HFFc6 (cell line): ENCODE data around the gene MTG1. TPM values are rescaled to one million over a fixed set of nuclear protein-coding genes. Genes with fewer than 3 reads are reported as not detected.

Experiments
- DNase-seq: peaks from one replicate; pipeline ENCODE4 v3.0.0-alpha.2; 2018
- H3K27ac Mint-ChIP-seq: 2 replicates; pipeline ENCODE4 v1.8.0; 2020; ENCODE audit warnings: mild to moderate bottlenecking, mixed read lengths
- H3K27me3 Mint-ChIP-seq: 2 replicates; pipeline ENCODE4 v1.8.0; 2021; ENCODE audit warnings: mild to moderate bottlenecking, moderate library complexity, mixed read lengths; ENCODE audit not compliant: insufficient read depth
- H3K36me3 Mint-ChIP-seq: 2 replicates; pipeline ENCODE4 v1.8.0; 2021; ENCODE audit warnings: low read depth, mixed read lengths
- H3K4me1 Mint-ChIP-seq: 2 replicates; pipeline ENCODE4 v1.8.0; 2020; ENCODE audit warnings: low read depth, mixed read lengths
- H3K4me3 Mint-ChIP-seq: 2 replicates; pipeline ENCODE4 v1.8.0; 2020; ENCODE audit warnings: mild to moderate bottlenecking, moderate library complexity, mixed read lengths
- H3K9me3 Mint-ChIP-seq: 2 replicates; pipeline ENCODE4 v1.8.0; 2020; ENCODE audit warnings: mild to moderate bottlenecking, mixed read lengths
- total RNA-seq, 6 experiments: library from RNA; stranded (reverse); fragmentation: NEBNext Ultra II Directional; extraction: Animal tissue kit (Norgen Biotek cat#: 25700); gene quantifications; 2 replicates in 1 of 6; 3 replicates in 5 of 6; pipeline ENCODE4 v1.2.3, GENCODE V29; 2021
- TF ChIP-seq, protein P1 (sequence below): fragments of 200-600 bp; sonication (generic); IDR thresholded peaks from 2 replicates; pipeline ENCODE4 v1.5.0; 2021; ENCODE audit warnings: antibody characterized with exemption, mild to moderate bottlenecking

MTG1 gene
- total RNA-seq, 6 experiments from 2014 or later, result 23.7 to 33.0 (median 26.6) TPM

DNA sequence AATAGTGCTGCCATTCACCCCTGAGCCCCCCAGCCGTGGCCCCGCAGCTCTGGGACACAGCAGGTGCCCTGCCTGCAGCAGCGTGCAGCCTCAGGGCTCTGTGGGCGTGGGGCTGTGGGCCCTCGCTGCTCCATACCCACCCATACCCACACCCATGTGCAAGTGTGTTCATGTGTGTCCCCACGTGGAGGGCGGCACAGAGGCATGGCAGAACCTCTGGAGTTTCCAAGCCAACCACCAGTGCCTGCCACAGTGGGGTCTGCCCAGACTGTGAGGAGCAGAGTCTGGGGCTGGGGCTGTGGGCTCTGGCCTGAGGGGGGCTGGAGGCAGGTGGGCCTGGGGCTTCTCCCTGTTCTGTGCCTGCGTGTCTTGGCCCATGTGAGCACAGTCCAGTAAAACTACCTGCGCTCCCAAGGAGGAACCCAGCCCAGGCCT lies 44.4 kb upstream of the MTG1 start:
- Mint-ChIP-seq H3K9me3 (no peaks in the 10 kb centered on the region), H3K4me3 (no peak overlapping the region), H3K27me3 (peaks cover 14% of the 10 kb centered on the region), H3K27ac (no peak overlapping the region), H3K36me3 (no peaks in the 10 kb centered on the region), H3K4me1 (no peaks in the 10 kb centered on the region)
- DNase-seq, result no peak
- TF ChIP-seq, protein P1, sequence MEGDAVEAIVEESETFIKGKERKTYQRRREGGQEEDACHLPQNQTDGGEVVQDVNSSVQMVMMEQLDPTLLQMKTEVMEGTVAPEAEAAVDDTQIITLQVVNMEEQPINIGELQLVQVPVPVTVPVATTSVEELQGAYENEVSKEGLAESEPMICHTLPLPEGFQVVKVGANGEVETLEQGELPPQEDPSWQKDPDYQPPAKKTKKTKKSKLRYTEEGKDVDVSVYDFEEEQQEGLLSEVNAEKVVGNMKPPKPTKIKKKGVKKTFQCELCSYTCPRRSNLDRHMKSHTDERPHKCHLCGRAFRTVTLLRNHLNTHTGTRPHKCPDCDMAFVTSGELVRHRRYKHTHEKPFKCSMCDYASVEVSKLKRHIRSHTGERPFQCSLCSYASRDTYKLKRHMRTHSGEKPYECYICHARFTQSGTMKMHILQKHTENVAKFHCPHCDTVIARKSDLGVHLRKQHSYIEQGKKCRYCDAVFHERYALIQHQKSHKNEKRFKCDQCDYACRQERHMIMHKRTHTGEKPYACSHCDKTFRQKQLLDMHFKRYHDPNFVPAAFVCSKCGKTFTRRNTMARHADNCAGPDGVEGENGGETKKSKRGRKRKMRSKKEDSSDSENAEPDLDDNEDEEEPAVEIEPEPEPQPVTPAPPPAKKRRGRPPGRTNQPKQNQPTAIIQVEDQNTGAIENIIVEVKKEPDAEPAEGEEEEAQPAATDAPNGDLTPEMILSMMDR, result no peak

DNA sequence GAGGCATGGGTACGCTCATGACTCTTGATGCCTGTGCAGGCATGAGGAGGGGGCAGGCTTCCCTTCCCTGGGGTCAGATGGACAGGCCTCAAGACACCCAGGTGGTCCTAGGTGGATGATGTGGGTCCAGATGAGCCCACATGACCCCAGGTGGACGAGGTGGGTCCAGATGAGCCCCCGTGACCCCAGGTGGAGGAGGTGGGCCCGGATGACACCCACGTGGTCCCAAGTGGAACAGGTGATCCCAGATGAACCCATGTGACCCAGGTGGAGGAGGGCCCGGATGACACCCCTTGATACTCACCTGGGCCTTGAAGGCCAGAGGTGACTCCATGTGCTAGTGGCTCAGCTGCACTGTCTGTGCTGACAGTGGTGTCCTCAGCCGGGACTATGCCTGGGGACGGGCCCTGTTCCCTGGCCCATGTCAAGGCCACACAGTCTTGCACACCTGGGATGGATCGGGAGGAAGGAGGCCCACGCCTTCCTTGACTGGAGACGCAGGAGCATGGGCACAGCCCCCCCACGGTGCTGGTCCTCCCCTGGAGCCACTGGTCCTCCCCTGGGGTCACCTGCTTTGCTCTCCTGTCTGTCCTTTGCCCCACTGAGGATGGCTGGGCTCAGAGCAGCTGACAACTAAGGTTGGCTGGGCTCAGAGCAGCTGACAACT lies 43.5 kb upstream of the MTG1 start:
- H3K27ac Mint-ChIP-seq, result no peak overlapping the region
- no peak overlapping the region for H3K4me3 Mint-ChIP-seq
- no peaks in the 10 kb centered on the region for H3K4me1 Mint-ChIP-seq
- DNase-seq, result no peak
- peaks cover 13% of the 10 kb centered on the region for H3K27me3 Mint-ChIP-seq
- H3K36me3 Mint-ChIP-seq, result no peaks in the 10 kb centered on the region
- no peaks in the 10 kb centered on the region for H3K9me3 Mint-ChIP-seq
- TF ChIP-seq, protein P1, result no peak

DNA sequence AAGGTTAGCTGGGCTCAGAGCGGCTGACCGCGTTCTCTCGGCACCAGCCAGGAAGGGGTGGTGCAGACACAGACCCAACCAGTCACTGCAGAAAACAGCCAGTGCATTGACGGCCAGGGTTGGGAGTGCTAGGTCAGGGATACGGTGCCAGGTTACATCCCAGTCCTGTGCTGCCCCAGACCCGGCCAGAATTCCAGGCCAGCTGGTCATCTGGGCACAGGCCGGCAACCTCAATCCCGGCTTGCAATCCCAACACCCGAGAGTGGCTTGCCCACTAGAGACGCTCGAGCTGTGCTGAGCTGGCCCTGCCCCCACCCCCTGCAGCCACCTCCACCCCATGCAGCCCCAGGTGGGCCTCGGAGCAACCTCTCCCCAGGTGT lies 43.0 kb upstream of the MTG1 start:
- H3K9me3 Mint-ChIP-seq, result no peaks in the 10 kb centered on the region
- no peak for DNase-seq
- no peaks in the 10 kb centered on the region for H3K4me1 Mint-ChIP-seq
- H3K4me3 Mint-ChIP-seq, result no peak overlapping the region
- H3K27me3 Mint-ChIP-seq, result peaks cover 11% of the 10 kb centered on the region
- H3K27ac Mint-ChIP-seq, result no peak overlapping the region
- H3K36me3 Mint-ChIP-seq, result no peaks in the 10 kb centered on the region
- TF ChIP-seq, protein P1, result no peak

DNA sequence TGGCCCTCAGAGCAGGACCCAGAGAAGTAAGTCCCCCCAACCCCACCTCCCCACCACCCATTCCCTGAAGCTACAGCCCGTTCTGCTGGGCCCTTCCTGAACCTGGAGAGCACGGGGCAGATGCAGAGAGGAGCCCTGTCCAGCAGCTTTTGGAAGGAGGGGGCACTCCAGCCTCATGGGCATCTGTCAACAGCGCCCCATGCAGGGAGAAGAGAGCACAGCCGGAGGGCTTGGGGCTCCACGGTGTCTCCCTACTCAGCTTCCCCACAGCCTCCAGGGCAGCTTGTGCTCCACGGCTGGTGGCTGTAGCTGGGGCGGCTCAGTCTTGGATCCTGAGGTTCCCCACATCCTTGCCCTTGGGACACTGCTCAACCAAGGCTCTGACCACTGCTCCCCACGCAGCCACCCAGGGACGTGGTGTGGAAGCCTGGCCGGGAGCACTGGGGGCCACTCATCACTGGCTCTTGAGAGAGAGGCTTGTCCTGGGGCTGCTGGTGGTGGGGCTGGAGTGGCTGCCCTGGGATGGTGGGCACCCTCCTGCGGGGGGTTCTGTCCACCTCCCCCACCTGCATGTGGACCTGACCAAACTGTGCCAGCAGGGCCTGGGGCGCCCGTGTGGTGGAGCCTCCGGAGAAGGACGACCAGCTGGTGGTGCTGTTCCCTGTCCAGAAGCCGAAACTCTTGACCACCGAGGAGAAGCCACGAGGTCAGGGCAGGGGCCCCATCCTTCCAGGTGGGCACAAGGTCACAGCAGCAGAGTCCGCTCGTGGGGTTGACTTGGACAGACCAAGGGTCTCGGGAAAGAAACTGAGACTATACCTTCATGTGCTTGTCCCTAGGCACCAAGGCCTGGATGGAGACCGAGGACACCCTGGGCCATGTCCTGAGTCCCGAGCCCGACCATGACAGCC lies 42.3 kb upstream of the MTG1 start:
- Mint-ChIP-seq H3K27ac (no peak overlapping the region), H3K9me3 (no peaks in the 10 kb centered on the region), H3K36me3 (no peaks in the 10 kb centered on the region), H3K4me1 (no peaks in the 10 kb centered on the region), H3K27me3 (peaks cover 7% of the 10 kb centered on the region), H3K4me3 (no peak overlapping the region)
- no peak for DNase-seq
- TF ChIP-seq, protein P1, result 0 out of 2 replicates have a peak, but pooled peaks have one; percentile 13

DNA sequence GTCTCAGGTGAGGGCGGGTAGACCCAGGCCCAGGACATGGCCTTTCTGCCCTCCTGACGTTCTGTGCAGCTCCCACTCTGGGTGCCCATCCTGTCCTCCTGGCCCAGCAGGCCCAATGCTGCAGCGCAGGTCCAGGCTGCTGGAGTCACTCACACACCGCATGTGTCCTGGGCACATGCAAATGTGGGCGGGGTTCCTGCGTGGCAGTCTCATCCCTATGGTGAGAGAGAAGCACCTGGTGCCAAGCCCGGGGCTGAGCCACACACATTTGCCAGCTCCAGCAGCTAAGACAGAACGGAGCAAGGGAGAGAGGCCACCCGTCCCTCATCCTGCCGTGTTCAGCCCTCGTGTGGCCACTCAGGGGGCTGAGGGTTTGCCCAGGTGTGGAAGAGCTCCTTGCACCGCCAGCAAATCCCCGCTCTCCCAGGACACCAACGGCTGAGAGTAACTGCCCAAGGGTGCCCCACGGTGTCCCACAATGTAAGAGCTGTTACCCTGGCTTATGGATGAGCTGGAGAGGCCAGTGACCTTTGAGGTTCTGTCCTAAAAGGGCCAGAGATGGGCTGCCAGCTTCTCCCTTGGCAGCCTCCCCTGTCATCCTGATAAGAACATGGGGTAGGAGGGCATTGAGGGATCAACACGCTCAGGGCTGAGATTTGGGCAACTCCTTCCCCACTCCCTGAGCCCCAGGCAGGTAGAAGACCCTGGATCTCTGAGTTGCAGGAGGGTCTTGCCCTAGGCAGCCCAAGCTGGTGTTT lies 40.6 kb upstream of the MTG1 start:
- TF ChIP-seq, protein P1, result no peak
- Mint-ChIP-seq H3K4me3 (no peak overlapping the region), H3K9me3 (no peaks in the 10 kb centered on the region), H3K4me1 (no peaks in the 10 kb centered on the region), H3K27me3 (peaks cover 7% of the 10 kb centered on the region), H3K36me3 (no peaks in the 10 kb centered on the region), H3K27ac (no peak overlapping the region)
- no peak for DNase-seq
